Measurements from ENCODE around the gene DPEP2NB.

GRCh38 chr16:68040506-68041288, 25.0 kb upstream of the DPEP2NB start:
- TF ChIP-seq POLR2A (IDR thresholded peaks at IDR 0.05) (no peak), CTCF (IDR thresholded peaks at IDR 0.05) (peak; percentile 84 to 88)
